Heart right ventricle (tissue), 16 donors: Measurements from ENCODE around the gene SLC35F1. TPM values are rescaled to one million over a fixed set of nuclear protein-coding genes. Genes with fewer than 3 reads are reported as not detected.
A peak's percentile ranks its signal among the peaks of the same experiment; 100 is the strongest.

ENCODE experiments used
- ATAC-seq, 8 donors: fragments of 200-7000 bp; cut with Tn5 transposase; one replicate each; pipeline ENCODE4 v1.9.1; 2020; ENCODE audit warnings: mild to moderate bottlenecking in 8 of 8, moderate library complexity in 8 of 8, moderate number of reproducible peaks in 1 of 8
- DNase-seq, 2 donors: peaks; one replicate each; pipeline ENCODE4 v3.0.0-alpha.2; 2020
- H3K27ac ChIP-seq, 10 donors: fragments of 200-600 bp; sonication (generic) in 2 of 10; one replicate each; pipeline versions ENCODE4 v1.5.0 to v1.8.0; 2020 to 2022; ENCODE audit warnings: mild to moderate bottlenecking in 3 of 10
- H3K27me3 ChIP-seq, 7 donors: fragments of 200-600 bp; one replicate each; pipeline ENCODE4 v1.8.0; 2021 to 2022; ENCODE audit warnings: mild to moderate bottlenecking in 2 of 7
- H3K36me3 ChIP-seq, 9 donors: fragments of 200-600 bp; sonication (generic) in 1 of 9; one replicate each; pipeline versions ENCODE4 v1.5.0 to v1.8.0; 2020 to 2022; ENCODE audit warnings: mild to moderate bottlenecking in 2 of 9
- H3K4me1 ChIP-seq, 9 donors: fragments of 200-600 bp; sonication (generic) in 1 of 9; one replicate each; pipeline versions ENCODE4 v1.5.0 to v1.8.0; 2020 to 2022; ENCODE audit warnings: mild to moderate bottlenecking in 4 of 9
- H3K4me3 ChIP-seq, 10 donors: fragments of 200-600 bp; sonication (generic) in 2 of 10; one replicate each; pipeline versions ENCODE4 v1.5.0 to v1.8.0; 2020 to 2022; ENCODE audit warnings: mild to moderate bottlenecking in 7 of 10, moderate library complexity in 2 of 10
- H3K9me3 ChIP-seq, 11 donors: fragments of 200-600 bp in 10 of 11; sonication (generic) in 2 of 11; one replicate each; pipeline versions ENCODE4 v1.5.0 to v1.8.0; 2013 to 2022; ENCODE audit warnings: mild to moderate bottlenecking in 2 of 11, control low read depth in 1 of 11, moderate library complexity in 1 of 11
- WGBS, 2 donors: extraction: QIAGEN DNeasy Blood & Tissue Kit; methylation state at CpG; one replicate each; pipeline ENCODE4 v1.1.7; 2013; ENCODE audit warnings: inconsistent platforms in 1 of 2; 5-methylcytosine and 5-hydroxymethylcytosine counted together
- intact Hi-C, 10 donors: fragments of 100-400 bp; cut with DNase I; formaldehyde crosslinking; loops; one replicate each; pipeline versions ENCODE4 v1.11.1 to v1.14.2; 2022
- polyA plus RNA-seq, 2 donors: library from polyadenylated mRNA; stranded (reverse); fragments of 200-250 nt; gene quantifications; one replicate each; pipeline ENCODE4 v1.2.3, GENCODE V29; 2013
- total RNA-seq, 10 donors: library from RNA; stranded (reverse); fragmentation: NEBNext Ultra II Directional in 3 of 10; extraction: Animal tissue kit (Norgen Biotek cat#: 25700) in 3 of 10; gene quantifications; one replicate each; pipeline versions ENCODE4 v1.2.1 to v1.2.4, GENCODE V29; 2021 to 2023
- TF ChIP-seq, protein P1 (sequence below), 9 donors: fragments of 200-600 bp; sonication (generic) in 2 of 9; IDR thresholded peaks; one replicate each; pipeline versions ENCODE4 v1.5.0 to v1.8.0; 2021 to 2022; ENCODE audit warnings: antibody characterized with exemption in 9 of 9, mild to moderate bottlenecking in 5 of 9, moderate library complexity in 1 of 9
- donor health status: Arrhythmogenic right ventricular cardiomyopathy.
- donor health status: ischemic (EF 13 %, LVEDD 7.1; RV severe dilation, severe dysfunction).
- donor health status: healthy with polysubstance abuse.
- donor health status: DM: no; HTN: yes; CAD: no.
- donor health status: DM: no; HTN: no; CAD: no.
- donor health status: ischemic (EF 25% LVEDD 6.9; RV normal size, moderate dysfunction).
- donor health status: ischemic (EF 25% LVEDD 5.7; RV mildly dilated, moderate dysfunction).
- donor health status: healthy.
- donor health status: DM: yes; HTN: yes; CAD: no.
- donor health status: Ischemic cardiomyopathy.
- donor health status: ischemic (EF 35%, LVEDD 5.7; RV mildly dilated, moderate dysfunction).
- donor health status: nonischemic (EF 11% LVEDD 7.7; RV severe dilation, severe dysfunction).
- donor health status: DM: yes; HTN: yes; CAD: no.
- donor health status: PGD.
- donor health status: ischemic (EF 29% LVEDD 5.4; RV normal size, mild dysfunction).
- donor health status: nonischemic (EF 23%, LVEDD 6.1; RV moderate dilation, normal function).

SLC35F1 gene
- total and polyA plus RNA-seq, 12 donors: 0.75 to 17.7 (median 6.3) TPM

DNA sequence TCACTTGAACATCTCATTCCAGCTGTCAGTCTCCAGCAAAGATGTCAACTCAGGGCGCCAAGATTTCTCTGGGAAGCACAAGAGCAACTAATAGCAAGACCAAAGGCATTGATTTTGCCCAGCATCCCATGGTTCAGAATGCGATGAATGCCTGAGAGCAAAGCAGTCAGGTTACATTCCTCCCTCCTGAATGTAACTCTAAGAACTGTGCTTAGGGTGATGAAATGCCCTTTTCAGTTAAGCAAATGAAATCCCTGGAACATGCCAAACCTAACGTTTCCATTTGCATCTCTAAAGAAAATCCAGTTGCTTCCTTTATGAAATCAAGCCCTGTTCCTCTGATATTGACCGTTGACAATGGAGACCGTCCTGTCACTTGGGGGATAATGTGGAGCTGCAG, 417.1 kb downstream of the SLC35F1 start:
- no peak overlapping the region for H3K4me3 ChIP-seq
- TF ChIP-seq, protein P1, sequence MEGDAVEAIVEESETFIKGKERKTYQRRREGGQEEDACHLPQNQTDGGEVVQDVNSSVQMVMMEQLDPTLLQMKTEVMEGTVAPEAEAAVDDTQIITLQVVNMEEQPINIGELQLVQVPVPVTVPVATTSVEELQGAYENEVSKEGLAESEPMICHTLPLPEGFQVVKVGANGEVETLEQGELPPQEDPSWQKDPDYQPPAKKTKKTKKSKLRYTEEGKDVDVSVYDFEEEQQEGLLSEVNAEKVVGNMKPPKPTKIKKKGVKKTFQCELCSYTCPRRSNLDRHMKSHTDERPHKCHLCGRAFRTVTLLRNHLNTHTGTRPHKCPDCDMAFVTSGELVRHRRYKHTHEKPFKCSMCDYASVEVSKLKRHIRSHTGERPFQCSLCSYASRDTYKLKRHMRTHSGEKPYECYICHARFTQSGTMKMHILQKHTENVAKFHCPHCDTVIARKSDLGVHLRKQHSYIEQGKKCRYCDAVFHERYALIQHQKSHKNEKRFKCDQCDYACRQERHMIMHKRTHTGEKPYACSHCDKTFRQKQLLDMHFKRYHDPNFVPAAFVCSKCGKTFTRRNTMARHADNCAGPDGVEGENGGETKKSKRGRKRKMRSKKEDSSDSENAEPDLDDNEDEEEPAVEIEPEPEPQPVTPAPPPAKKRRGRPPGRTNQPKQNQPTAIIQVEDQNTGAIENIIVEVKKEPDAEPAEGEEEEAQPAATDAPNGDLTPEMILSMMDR (IDR thresholded peaks at IDR 0.05): no peak
- peaks cover 0 to 28% (median 4%) of the 10 kb centered on the region in 9 donors for H3K4me1 ChIP-seq
- ATAC-seq (no peak), DNase-seq (no peak)
- no peaks in the 10 kb centered on the region for H3K27me3 ChIP-seq
- H3K36me3 ChIP-seq: no peaks in the 10 kb centered on the region
- whole genome bisulfite sequencing, 2 donors: 71 to 73% methylated on average over 5 of the region's 5 CpGs
- H3K9me3 ChIP-seq: no peaks in the 10 kb centered on the region
- H3K27ac ChIP-seq: no peak overlapping the region
- intact Hi-C loops: no loop called here

DNA sequence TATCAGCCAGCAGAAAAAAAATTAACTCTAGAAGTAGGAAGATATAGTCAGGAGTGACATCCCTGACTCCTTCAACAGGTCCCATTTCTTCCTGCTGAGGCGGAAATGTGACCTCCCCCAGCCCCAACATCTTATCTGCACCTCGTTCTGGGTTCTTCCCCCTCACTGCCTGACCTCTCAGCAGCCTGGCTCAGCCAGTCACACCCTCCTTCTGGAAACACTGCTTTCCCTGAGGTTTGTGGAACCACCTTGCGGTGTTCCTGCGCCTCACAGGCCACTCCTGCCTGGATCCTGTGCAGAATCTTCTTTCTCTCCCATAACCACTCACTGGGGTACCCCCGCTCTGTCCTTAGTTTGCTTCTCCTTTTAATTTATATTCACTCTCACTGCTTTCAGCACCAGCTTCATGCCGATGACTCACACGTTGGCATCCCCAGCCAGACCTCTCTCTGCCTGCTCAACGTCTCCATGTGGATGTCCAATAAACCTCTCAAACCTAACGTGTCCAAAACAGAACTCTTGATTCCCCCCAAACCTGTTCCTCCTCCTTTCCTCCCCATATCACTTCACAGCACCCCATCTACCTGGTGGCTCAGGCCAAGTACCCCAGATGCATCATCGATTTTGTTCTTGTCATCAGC, 418.3 kb downstream of the SLC35F1 start:
- H3K4me3 ChIP-seq: no peak overlapping the region
- H3K4me1 ChIP-seq: peaks cover 0 to 20% (median 4%) of the 10 kb centered on the region in 9 donors
- TF ChIP-seq, protein P1 (IDR thresholded peaks at IDR 0.05): no peak
- ATAC-seq: peak in 7 of 8 donors; percentile 38 to 85 (median 77)
- no peaks in the 10 kb centered on the region for H3K36me3 ChIP-seq
- H3K27me3 ChIP-seq: no peaks in the 10 kb centered on the region
- no peak overlapping the region for H3K27ac ChIP-seq
- WGBS, 2 donors: 55 to 60% methylated on average over 10 of the region's 10 CpGs
- intact Hi-C loops: no loop called here
- H3K9me3 ChIP-seq: no peaks in the 10 kb centered on the region
- DNase-seq: no peak

DNA sequence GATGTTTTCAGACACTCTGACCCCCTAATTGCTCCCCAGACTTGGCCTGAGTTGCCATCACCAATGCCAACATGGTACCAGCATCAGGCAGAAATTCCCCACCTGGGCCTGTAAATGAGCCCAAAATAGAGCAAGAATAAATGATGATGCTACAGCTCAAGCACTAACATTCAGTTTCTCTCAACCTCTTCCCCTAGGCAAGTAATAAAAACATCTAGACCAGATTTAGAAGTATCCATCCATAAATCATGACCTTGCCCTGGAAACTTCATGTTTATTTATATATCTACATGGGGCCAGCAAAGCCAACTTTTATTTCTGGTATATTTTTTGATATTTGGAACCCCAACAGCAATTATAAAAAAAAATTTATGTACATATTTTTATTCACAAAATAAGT, 419.6 kb downstream of the SLC35F1 start:
- Histone ChIP-seq H3K27ac (no peak overlapping the region), H3K4me1 (peaks cover 0 to 11% (median 4%) of the 10 kb centered on the region in 9 donors), H3K36me3 (no peaks in the 10 kb centered on the region), H3K4me3 (no peak overlapping the region), H3K27me3 (no peaks in the 10 kb centered on the region), H3K9me3 (no peaks in the 10 kb centered on the region)
- intact Hi-C loops: no loop called here
- TF ChIP-seq, protein P1 (IDR thresholded peaks at IDR 0.05): no peak
- DNase-seq (no peak), ATAC-seq (no peak)

DNA sequence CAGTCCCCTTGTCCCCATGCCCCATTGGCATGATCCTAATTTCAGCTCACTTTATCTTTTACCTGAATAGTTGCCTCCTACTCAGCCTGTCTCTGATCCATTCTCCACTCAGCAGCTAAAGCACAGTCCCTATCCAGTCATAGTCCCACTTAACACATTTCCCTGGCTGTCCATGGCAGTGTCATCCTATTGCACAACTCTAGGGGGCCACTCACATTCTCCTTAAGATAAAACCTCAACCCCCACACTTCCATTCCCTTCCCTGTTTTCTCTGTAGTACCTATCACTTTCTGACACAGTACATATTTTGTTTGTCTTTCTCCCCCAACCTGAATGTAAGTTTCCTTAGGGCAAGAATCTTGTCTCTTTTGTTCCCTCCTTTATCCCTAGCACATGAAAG, 420.2 kb downstream of the SLC35F1 start:
- H3K36me3 ChIP-seq: no peaks in the 10 kb centered on the region
- no peak for ATAC-seq
- no peak overlapping the region for H3K4me3 ChIP-seq
- no peak overlapping the region for H3K27ac ChIP-seq
- intact Hi-C loops: no loop called here
- H3K9me3 ChIP-seq: no peaks in the 10 kb centered on the region
- TF ChIP-seq, protein P1 (IDR thresholded peaks at IDR 0.05): no peak
- no peak for DNase-seq
- no peaks in the 10 kb centered on the region for H3K27me3 ChIP-seq
- peaks cover 0 to 11% (median 4%) of the 10 kb centered on the region in 9 donors for H3K4me1 ChIP-seq
